ENCODE results near the gene RRAD. TPM values are rescaled to one million over a fixed set of nuclear protein-coding genes. Genes with fewer than 3 reads are reported as not detected.

Gene RRAD
- total RNA-seq, 1 experiment from 2014 or later = 4.3 TPM

DNA sequence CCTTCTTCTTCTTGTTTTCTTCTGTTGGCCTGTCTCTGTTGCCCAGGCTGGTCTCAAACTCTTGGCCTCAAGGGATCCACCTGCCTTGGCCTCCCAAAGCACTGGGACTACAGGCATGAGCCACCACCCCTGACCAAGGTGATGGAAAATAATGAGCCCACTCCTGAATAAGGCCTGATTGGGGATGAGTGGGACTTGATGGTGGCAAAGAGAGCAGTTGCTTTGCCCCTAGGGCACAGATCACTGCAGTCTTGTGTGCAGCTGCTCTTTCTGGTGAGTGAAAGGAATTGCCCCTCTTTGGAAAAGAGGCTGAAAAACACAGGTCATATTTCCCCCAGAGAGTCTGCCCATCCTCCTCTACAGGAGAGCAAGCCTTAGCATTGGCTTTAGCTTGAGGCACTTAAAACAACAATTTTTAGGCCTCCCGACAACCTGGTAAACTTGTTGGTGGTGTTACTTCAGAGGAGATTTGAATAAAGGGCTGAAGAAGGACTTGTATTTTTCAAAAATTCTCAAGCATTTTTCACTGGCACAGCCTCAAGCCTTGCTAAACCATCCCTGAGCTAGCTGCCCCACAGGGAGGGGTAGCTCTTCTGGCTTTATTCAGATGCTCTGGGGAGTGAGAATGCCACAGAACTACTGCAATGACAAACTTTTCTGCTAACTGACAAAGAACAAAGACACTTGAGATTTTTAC, 51.1 kb downstream of the RRAD start:
- Histone ChIP-seq H3K36me3 (ENCODE audit: control insufficient read depth, insufficient read depth, low read length) (no peaks in the 10 kb centered on the region), H3K4me3 (ENCODE audit: low read depth in 2 of 2, low read length in 2 of 2) (peak overlapping the region in 1 of 2 experiments; percentile 14; a peak in 1 of 4 replicates), H3K27ac (ENCODE audit: low read length) (peak overlapping the region; percentile 91), H3K4me1 (ENCODE audit: control insufficient read depth, insufficient read depth, low read length) (peaks cover 19% of the 10 kb centered on the region), H3K27me3 (ENCODE audit: control insufficient read depth, insufficient read depth, low read length) (no peaks in the 10 kb centered on the region), H3K9me3 (ENCODE audit: control insufficient read depth, insufficient read depth, low read depth, low read length) (no peaks in the 10 kb centered on the region)
- CTCF ChIA-PET = interaction anchor here (0.5 kb wide), 1 partner anchor 266 kb away, joined by 3 read pairs; no protein-coding TSS in a partner anchor
- in situ Hi-C loops (cut with HindIII; ENCODE audit: low pct_unique_long_range_greater_than_20kb, low sequenced_read_pairs) = no loop called here
- intact Hi-C loops (cut with micrococcal nuclease; ENCODE audit: unreplicated experiment) = no loop called here
- BruUV-seq (replicated peaks) = no TSS peak
- POLR2A ChIA-PET = no interaction called here
- TF ChIP-seq, protein P1, sequence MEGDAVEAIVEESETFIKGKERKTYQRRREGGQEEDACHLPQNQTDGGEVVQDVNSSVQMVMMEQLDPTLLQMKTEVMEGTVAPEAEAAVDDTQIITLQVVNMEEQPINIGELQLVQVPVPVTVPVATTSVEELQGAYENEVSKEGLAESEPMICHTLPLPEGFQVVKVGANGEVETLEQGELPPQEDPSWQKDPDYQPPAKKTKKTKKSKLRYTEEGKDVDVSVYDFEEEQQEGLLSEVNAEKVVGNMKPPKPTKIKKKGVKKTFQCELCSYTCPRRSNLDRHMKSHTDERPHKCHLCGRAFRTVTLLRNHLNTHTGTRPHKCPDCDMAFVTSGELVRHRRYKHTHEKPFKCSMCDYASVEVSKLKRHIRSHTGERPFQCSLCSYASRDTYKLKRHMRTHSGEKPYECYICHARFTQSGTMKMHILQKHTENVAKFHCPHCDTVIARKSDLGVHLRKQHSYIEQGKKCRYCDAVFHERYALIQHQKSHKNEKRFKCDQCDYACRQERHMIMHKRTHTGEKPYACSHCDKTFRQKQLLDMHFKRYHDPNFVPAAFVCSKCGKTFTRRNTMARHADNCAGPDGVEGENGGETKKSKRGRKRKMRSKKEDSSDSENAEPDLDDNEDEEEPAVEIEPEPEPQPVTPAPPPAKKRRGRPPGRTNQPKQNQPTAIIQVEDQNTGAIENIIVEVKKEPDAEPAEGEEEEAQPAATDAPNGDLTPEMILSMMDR (IDR thresholded peaks at IDR 0.05) = no peak
- TF ChIP-seq TCF7L2 (IDR thresholded peaks at IDR 0.05; ENCODE audit: low read depth, low read length) (no peak), SIN3A (IDR thresholded peaks at IDR 0.05; ENCODE audit: borderline replicate concordance, insufficient read depth, low read depth, low read length) (no peak), POLR2AphosphoS5 (IDR thresholded peaks at IDR 0.05; ENCODE audit: low read depth, low read length) (no peak)
- TF ChIP-seq, protein P2, sequence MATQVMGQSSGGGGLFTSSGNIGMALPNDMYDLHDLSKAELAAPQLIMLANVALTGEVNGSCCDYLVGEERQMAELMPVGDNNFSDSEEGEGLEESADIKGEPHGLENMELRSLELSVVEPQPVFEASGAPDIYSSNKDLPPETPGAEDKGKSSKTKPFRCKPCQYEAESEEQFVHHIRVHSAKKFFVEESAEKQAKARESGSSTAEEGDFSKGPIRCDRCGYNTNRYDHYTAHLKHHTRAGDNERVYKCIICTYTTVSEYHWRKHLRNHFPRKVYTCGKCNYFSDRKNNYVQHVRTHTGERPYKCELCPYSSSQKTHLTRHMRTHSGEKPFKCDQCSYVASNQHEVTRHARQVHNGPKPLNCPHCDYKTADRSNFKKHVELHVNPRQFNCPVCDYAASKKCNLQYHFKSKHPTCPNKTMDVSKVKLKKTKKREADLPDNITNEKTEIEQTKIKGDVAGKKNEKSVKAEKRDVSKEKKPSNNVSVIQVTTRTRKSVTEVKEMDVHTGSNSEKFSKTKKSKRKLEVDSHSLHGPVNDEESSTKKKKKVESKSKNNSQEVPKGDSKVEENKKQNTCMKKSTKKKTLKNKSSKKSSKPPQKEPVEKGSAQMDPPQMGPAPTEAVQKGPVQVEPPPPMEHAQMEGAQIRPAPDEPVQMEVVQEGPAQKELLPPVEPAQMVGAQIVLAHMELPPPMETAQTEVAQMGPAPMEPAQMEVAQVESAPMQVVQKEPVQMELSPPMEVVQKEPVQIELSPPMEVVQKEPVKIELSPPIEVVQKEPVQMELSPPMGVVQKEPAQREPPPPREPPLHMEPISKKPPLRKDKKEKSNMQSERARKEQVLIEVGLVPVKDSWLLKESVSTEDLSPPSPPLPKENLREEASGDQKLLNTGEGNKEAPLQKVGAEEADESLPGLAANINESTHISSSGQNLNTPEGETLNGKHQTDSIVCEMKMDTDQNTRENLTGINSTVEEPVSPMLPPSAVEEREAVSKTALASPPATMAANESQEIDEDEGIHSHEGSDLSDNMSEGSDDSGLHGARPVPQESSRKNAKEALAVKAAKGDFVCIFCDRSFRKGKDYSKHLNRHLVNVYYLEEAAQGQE (IDR thresholded peaks at IDR 0.05; ENCODE audit: insufficient read depth in 1 of 2, low read depth in 2 of 2, low read length in 1 of 2) = no peak
- DNase-seq (ENCODE audit: low read depth, low spot score) = no peak
- ATAC-seq = peak; percentile 31; the same call in 1 of the 2 replicates

DNA sequence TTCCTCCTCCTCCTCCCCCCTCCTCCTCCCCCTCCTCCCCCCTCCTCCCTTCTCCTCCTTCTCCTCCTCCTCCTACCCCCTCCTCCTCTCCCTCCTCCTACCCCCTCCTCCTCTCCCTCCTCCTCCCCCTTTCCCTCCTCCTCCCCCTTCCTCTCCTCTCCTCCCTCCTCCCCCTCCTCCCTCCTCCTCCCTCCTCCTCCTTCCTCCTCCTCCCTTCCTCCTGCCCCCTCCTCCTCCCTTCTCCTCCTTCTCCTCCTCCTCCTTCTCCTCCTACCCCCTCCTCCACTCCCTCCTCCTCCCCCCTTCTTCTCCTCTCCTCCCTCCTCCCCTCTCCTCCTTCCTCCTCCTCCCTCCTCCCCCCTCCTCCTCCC, 51.7 kb downstream of the RRAD start:
- ATAC-seq (no peak), DNase-seq (ENCODE audit: low read depth, low spot score) (no peak)
- H3K4me3 ChIP-seq (ENCODE audit: low read depth in 2 of 2, low read length in 2 of 2) = no peak overlapping the region; a peak in 1 of 4 replicates
- TF ChIP-seq TCF7L2 (IDR thresholded peaks at IDR 0.05; ENCODE audit: low read depth, low read length) (no peak), POLR2AphosphoS5 (IDR thresholded peaks at IDR 0.05; ENCODE audit: low read depth, low read length) (no peak), SIN3A (IDR thresholded peaks at IDR 0.05; ENCODE audit: borderline replicate concordance, insufficient read depth, low read depth, low read length) (no peak)
- TF ChIP-seq, protein P1 (IDR thresholded peaks at IDR 0.05) = no peak
- TF ChIP-seq, protein P2 (IDR thresholded peaks at IDR 0.05; ENCODE audit: insufficient read depth in 1 of 2, low read depth in 2 of 2, low read length in 1 of 2) = no peak
- no peaks in the 10 kb centered on the region for H3K9me3 ChIP-seq (ENCODE audit: control insufficient read depth, insufficient read depth, low read depth, low read length)
- no TSS peak for BruUV-seq (replicated peaks)
- H3K36me3 ChIP-seq (ENCODE audit: control insufficient read depth, insufficient read depth, low read length) = no peaks in the 10 kb centered on the region
- no peaks in the 10 kb centered on the region for H3K27me3 ChIP-seq (ENCODE audit: control insufficient read depth, insufficient read depth, low read length)
- in situ Hi-C loops (cut with HindIII; ENCODE audit: low pct_unique_long_range_greater_than_20kb, low sequenced_read_pairs) = no loop called here
- ChIA-PET POLR2A (no interaction called here), CTCF (interaction anchor here (0.5 to 1.5 kb wide), 4 partner anchors 15 to 234 kb away, joined by 3 to 11 read pairs (median 4); partner anchors contain the start of gene NAE1)
- intact Hi-C loops (cut with micrococcal nuclease; ENCODE audit: unreplicated experiment) = no loop called here
- peaks cover 19% of the 10 kb centered on the region for H3K4me1 ChIP-seq (ENCODE audit: control insufficient read depth, insufficient read depth, low read length)
- peak overlapping the region; percentile 91; the same call in 1 of the 2 replicates for H3K27ac ChIP-seq (ENCODE audit: low read length)

All from Panc1 (cell line).